Natural killer cell (primary cell): Measurements from ENCODE around the gene UTRN. TPM values are rescaled to one million over a fixed set of nuclear protein-coding genes. Genes with fewer than 3 reads are reported as not detected.

Experiments used
- ATAC-seq, 3 donors: fragments of 150-1000 bp in 2 of 3; fragments of 200-7000 bp in 1 of 3; cut with Tn5 transposase; 1 replicate in 1 of 3; 2 replicates in 2 of 3; pipeline ENCODE4 v1.10.0; 2021; ENCODE audit warnings: mild to moderate bottlenecking in 2 of 3, moderate library complexity in 2 of 3
- DNase-seq, 2 donors: peaks; one replicate each; pipeline versions ENCODE4 v3.0.0 to v3.0.0-alpha.2; 2013 to 2021; ENCODE audit warnings: mixed read lengths in 1 of 2
- H3K27ac ChIP-seq: one replicate; pipeline ENCODE4 v1.5.1; 2013; ENCODE audit warnings: mild to moderate bottlenecking, low read length
- H3K27me3 ChIP-seq: one replicate; pipeline ENCODE4 v1.6.1; 2013; ENCODE audit warnings: low read length; ENCODE audit not compliant: control insufficient read depth, insufficient read depth
- H3K36me3 ChIP-seq: one replicate; pipeline ENCODE4 v1.6.1; 2013; ENCODE audit warnings: low read length; ENCODE audit not compliant: control insufficient read depth, insufficient read depth
- H3K4me1 ChIP-seq: one replicate; pipeline ENCODE4 v1.6.1; 2013; ENCODE audit warnings: low read length; ENCODE audit not compliant: control insufficient read depth, insufficient read depth
- H3K4me3 ChIP-seq: one replicate; pipeline ENCODE4 v1.5.1; 2013; ENCODE audit warnings: low read length
- H3K9me3 ChIP-seq: one replicate; pipeline ENCODE4 v1.6.1; 2013; ENCODE audit warnings: low read length; ENCODE audit not compliant: control insufficient read depth, insufficient read depth
- H3K27ac Mint-ChIP-seq, 2 donors: one replicate each; pipeline ENCODE4 v1.8.0; 2022; ENCODE audit warnings: mild to moderate bottlenecking in 2 of 2, mixed read lengths in 2 of 2, moderate library complexity in 1 of 2
- H3K27me3 Mint-ChIP-seq, 2 donors: one replicate each; pipeline ENCODE4 v1.8.0; 2022; ENCODE audit warnings: low read depth in 2 of 2, mixed read lengths in 2 of 2
- H3K36me3 Mint-ChIP-seq: one replicate; pipeline ENCODE4 v1.8.0; 2022; ENCODE audit warnings: mixed read lengths
- H3K4me1 Mint-ChIP-seq, 2 donors: one replicate each; pipeline ENCODE4 v1.8.0; 2022; ENCODE audit warnings: mixed read lengths in 2 of 2
- H3K4me3 Mint-ChIP-seq: one replicate; pipeline ENCODE4 v1.8.0; 2022; ENCODE audit warnings: mild to moderate bottlenecking, moderate library complexity, mixed read lengths
- H3K9me3 Mint-ChIP-seq, 2 donors: one replicate each; pipeline ENCODE4 v1.8.0; 2022; ENCODE audit warnings: mixed read lengths in 2 of 2
- CTCF ChIP-seq: fragments of 200-600 bp; IDR thresholded peaks from one replicate; pipeline ENCODE4 v1.8.0; 2022; ENCODE audit warnings: antibody characterized with exemption
- WGBS: methylation state at CpG from one replicate; pipeline ENCODE4 v1.1.7; 2013; ENCODE audit warnings: missing lambda C conversion rate; ENCODE audit not compliant: insufficient coverage; 5-methylcytosine and 5-hydroxymethylcytosine counted together
- intact Hi-C: fragments of 100-400 bp; cut with micrococcal nuclease; formaldehyde crosslinking; loops from one replicate; pipeline ENCODE4 v1.14.2; 2022
- total RNA-seq, 4 donors: library from RNA; stranded (reverse); fragments of 120-200 nt in 1 of 4; gene quantifications; one replicate each; pipeline versions ENCODE4 v1.2.3 to v1.2.4, GENCODE V29; 2013 to 2022

UTRN gene
- total RNA-seq, 3 donors from 2014 or later (not counting 1 experiment from before 2014, with no cell fraction given): 584 to 715 (median 591) TPM

GRCh38 chr6:144263786-144264185, 21.3 kb upstream of the UTRN start:
- H3K4me1 ChIP-seq: no peaks in the 10 kb centered on the region
- WGBS: 94% methylated on average over 2 of the region's 3 CpGs
- Mint-ChIP-seq H3K4me3 (no peak overlapping the region), H3K9me3 (peaks cover 2% of the 10 kb centered on the region in 2 donors), H3K4me1 (peaks cover 0 to 6% of the 10 kb centered on the region in 2 donors), H3K27me3 (no peaks in the 10 kb centered on the region), H3K27ac (no peak overlapping the region), H3K36me3 (no peaks in the 10 kb centered on the region)
- H3K36me3 ChIP-seq: no peaks in the 10 kb centered on the region
- no peak for DNase-seq
- peaks cover 7% of the 10 kb centered on the region for H3K9me3 ChIP-seq
- no peaks in the 10 kb centered on the region for H3K27me3 ChIP-seq
- no peak overlapping the region for H3K27ac ChIP-seq
- H3K4me3 ChIP-seq: no peak overlapping the region
- no peak for ATAC-seq
- intact Hi-C loops: no loop called here
- TF ChIP-seq CTCF: no peak

GRCh38 chr6:144264270-144265060, 20.7 kb upstream of the UTRN start:
- Mint-ChIP-seq H3K9me3 (peaks cover 2% of the 10 kb centered on the region in 2 donors), H3K4me3 (no peak overlapping the region), H3K27ac (no peak overlapping the region), H3K4me1 (peaks cover 0 to 6% of the 10 kb centered on the region in 2 donors), H3K27me3 (no peaks in the 10 kb centered on the region), H3K36me3 (no peaks in the 10 kb centered on the region)
- Histone ChIP-seq H3K4me1 (no peaks in the 10 kb centered on the region), H3K4me3 (no peak overlapping the region), H3K27ac (no peak overlapping the region), H3K36me3 (no peaks in the 10 kb centered on the region), H3K9me3 (peaks cover 7% of the 10 kb centered on the region), H3K27me3 (no peaks in the 10 kb centered on the region)
- intact Hi-C loops: no loop called here
- TF ChIP-seq CTCF: no peak
- DNase-seq (no peak), ATAC-seq (no peak)
- WGBS: 98% methylated on average over 6 of the region's 7 CpGs

- H3K4me3 ChIP-seq: no peak overlapping the region
- no peaks in the 10 kb centered on the region for H3K4me1 ChIP-seq
- ATAC-seq: no peak
- H3K27ac ChIP-seq: no peak overlapping the region
- Mint-ChIP-seq H3K4me1 (peaks cover 0 to 6% of the 10 kb centered on the region in 2 donors), H3K27ac (no peak overlapping the region), H3K4me3 (no peak overlapping the region), H3K36me3 (no peaks in the 10 kb centered on the region), H3K27me3 (no peaks in the 10 kb centered on the region), H3K9me3 (peaks cover 2% of the 10 kb centered on the region in 2 donors)
- no peak for TF ChIP-seq CTCF
- H3K27me3 ChIP-seq: no peaks in the 10 kb centered on the region
- no peak for DNase-seq
- WGBS: 88% methylated on average over 3 of the region's 4 CpGs
- intact Hi-C loops: no loop called here
- peaks cover 7% of the 10 kb centered on the region for H3K9me3 ChIP-seq
- no peaks in the 10 kb centered on the region for H3K36me3 ChIP-seq
Measured at GRCh38 chr6:144265061-144265357, 20.1 kb upstream of the UTRN start.

- Histone ChIP-seq H3K9me3 (peaks cover 7% of the 10 kb centered on the region), H3K4me1 (no peaks in the 10 kb centered on the region), H3K36me3 (no peaks in the 10 kb centered on the region), H3K27me3 (no peaks in the 10 kb centered on the region), H3K27ac (no peak overlapping the region), H3K4me3 (no peak overlapping the region)
- intact Hi-C loops: no loop called here
- no peaks in the 10 kb centered on the region for H3K36me3 Mint-ChIP-seq
- TF ChIP-seq CTCF: no peak
- DNase-seq: no peak
- ATAC-seq: no peak
- no peak overlapping the region for H3K4me3 Mint-ChIP-seq
- H3K9me3 Mint-ChIP-seq: peaks cover 2% of the 10 kb centered on the region in 2 donors
- peaks cover 0 to 6% of the 10 kb centered on the region in 2 donors for H3K4me1 Mint-ChIP-seq
- no peak overlapping the region for H3K27ac Mint-ChIP-seq
- H3K27me3 Mint-ChIP-seq: no peaks in the 10 kb centered on the region
- 31% methylated on average over 2 of the region's 5 CpGs for WGBS
Measured at GRCh38 chr6:144265390-144265789, 19.7 kb upstream of the UTRN start.
